Measurements from ENCODE around the gene NEU1.

GRCh38 chr6:31850765-31851484 is 11.7 kb downstream of the NEU1 start:
- no peak for TF ChIP-seq CTCF (IDR thresholded peaks at IDR 0.05)
- TF ChIP-seq YY1 (IDR thresholded peaks at IDR 0.05; ENCODE audit: low read depth): no peak
- TF ChIP-seq FOXM1 (IDR thresholded peaks at IDR 0.05; ENCODE audit: low read depth): no peak
- TF ChIP-seq CHD2 (IDR thresholded peaks at IDR 0.05; ENCODE audit: low read length, partially characterized antibody): no peak
- no peak for TF ChIP-seq REST (IDR thresholded peaks at IDR 0.05; ENCODE audit: low read depth, low read length)
- TF ChIP-seq FOSL2 (IDR thresholded peaks at IDR 0.05; ENCODE audit: borderline replicate concordance, low read depth): no peak
- TF ChIP-seq SMC3 (IDR thresholded peaks at IDR 0.05; ENCODE audit: low read depth, low read length): no peak
- no peak for TF ChIP-seq TEAD4 (IDR thresholded peaks at IDR 0.05; ENCODE audit: borderline replicate concordance, insufficient read depth)
- no peak for TF ChIP-seq PBX3 (IDR thresholded peaks at IDR 0.05)
